Mesothelial cell of epicardium (in vitro differentiated cells): ENCODE measurements around the gene TAF5L. TPM values are rescaled to one million over a fixed set of nuclear protein-coding genes. Genes with fewer than 3 reads are reported as not detected.
A peak's percentile ranks its signal among the peaks of the same experiment; 100 is the strongest.

Experiments
- DNase-seq, 2 experiments: peaks; one replicate each; pipeline ENCODE4 v3.0.0; 2021; ENCODE audit warnings: low spot score in 2 of 2; ENCODE audit not compliant: unreplicated experiment in 2 of 2
- H3K27ac Mint-ChIP-seq: 2 replicates; pipeline ENCODE4 v1.8.0; 2021; ENCODE audit warnings: mixed read lengths
- H3K27me3 Mint-ChIP-seq: 2 replicates; pipeline ENCODE4 v1.8.0; 2021; ENCODE audit warnings: low read depth, mixed read lengths
- H3K36me3 Mint-ChIP-seq: 2 replicates; pipeline ENCODE4 v1.8.0; 2021; ENCODE audit warnings: mixed read lengths
- H3K4me1 Mint-ChIP-seq: 2 replicates; pipeline ENCODE4 v1.8.0; 2021; ENCODE audit warnings: mixed read lengths
- H3K4me3 Mint-ChIP-seq: 2 replicates; pipeline ENCODE4 v1.8.0; 2021; ENCODE audit warnings: mild to moderate bottlenecking, moderate library complexity, mixed read lengths
- H3K9me3 Mint-ChIP-seq: 2 replicates; pipeline ENCODE4 v1.8.0; 2021; ENCODE audit warnings: mixed read lengths
- CTCF ChIP-seq: fragments of 200-600 bp; sonication (generic); IDR thresholded peaks from one replicate; pipeline ENCODE4 v1.5.0; 2021; ENCODE audit warnings: antibody characterized with exemption; ENCODE audit not compliant: unreplicated experiment
- total RNA-seq: library from RNA; stranded (reverse); gene quantifications from 3 replicates; pipeline ENCODE4 v1.2.1, GENCODE V29; 2021

TAF5L gene
- total RNA-seq, 1 donor from 2014 or later = 20.9 TPM

GRCh38 chr1:229558460-229559335 is 67.2 kb downstream of the TAF5L start, which contains the start of gene ABCB10:
Gene ABCB10 (minus strand): TSS chr1:229558707. CDS start chr1:229558652, 55 bp downstream.
- DNase-seq = peak; percentile 91 to 98
- Mint-ChIP-seq H3K4me1 (peaks cover 26% of the 10 kb centered on the region), H3K27me3 (no peaks in the 10 kb centered on the region), H3K36me3 (no peaks in the 10 kb centered on the region), H3K4me3 (peak within 1 kb of the TSS; percentile 88), H3K9me3 (no peaks in the 10 kb centered on the region), H3K27ac (peak within 1 kb of the TSS; percentile 91)
- TF ChIP-seq CTCF = peak; percentile 75

- peak overlapping the region; percentile 54 for H3K27ac Mint-ChIP-seq
- H3K4me1 Mint-ChIP-seq = peaks cover 26% of the 10 kb centered on the region
- peak; percentile 35 to 63 for DNase-seq
- no peak for TF ChIP-seq CTCF
- H3K4me3 Mint-ChIP-seq = peak overlapping the region; percentile 75
- H3K27me3 Mint-ChIP-seq = no peaks in the 10 kb centered on the region
- no peaks in the 10 kb centered on the region for H3K9me3 Mint-ChIP-seq
- no peaks in the 10 kb centered on the region for H3K36me3 Mint-ChIP-seq
Measured at GRCh38 chr1:229557913-229558414, 68.0 kb downstream of the TAF5L start.

- Mint-ChIP-seq H3K9me3 (no peaks in the 10 kb centered on the region), H3K27me3 (no peaks in the 10 kb centered on the region), H3K4me3 (peak overlapping the region; percentile 75), H3K27ac (peak overlapping the region; percentile 54), H3K4me1 (peaks cover 26% of the 10 kb centered on the region), H3K36me3 (no peaks in the 10 kb centered on the region)
- TF ChIP-seq CTCF = no peak
- DNase-seq = no peak
Measured at GRCh38 chr1:229557200-229557850, 68.6 kb downstream of the TAF5L start.

- Mint-ChIP-seq H3K4me3 (no peak overlapping the region), H3K36me3 (no peaks in the 10 kb centered on the region), H3K4me1 (peaks cover 28% of the 10 kb centered on the region), H3K9me3 (no peaks in the 10 kb centered on the region), H3K27me3 (no peaks in the 10 kb centered on the region), H3K27ac (no peak overlapping the region)
- DNase-seq = no peak
- TF ChIP-seq CTCF = no peak
Measured at GRCh38 chr1:229554886-229555621, 70.9 kb downstream of the TAF5L start.

- no peak for TF ChIP-seq CTCF
- DNase-seq = no peak
- Mint-ChIP-seq H3K9me3 (no peaks in the 10 kb centered on the region), H3K27ac (no peak overlapping the region), H3K36me3 (no peaks in the 10 kb centered on the region), H3K27me3 (no peaks in the 10 kb centered on the region), H3K4me3 (no peak overlapping the region), H3K4me1 (peaks cover 27% of the 10 kb centered on the region)
Measured at GRCh38 chr1:229553621-229554130, 72.2 kb downstream of the TAF5L start.
